K562 (cell line): Measurements from ENCODE around the gene METRN. TPM values are rescaled to one million over a fixed set of nuclear protein-coding genes. Genes with fewer than 3 reads are reported as not detected.

Experiments
- ATF3 ChIP-seq, 2 experiments: fragments of 450-650 bp in 1 of 2; sonication (generic) in 1 of 2; formaldehyde crosslinking in 1 of 2; IDR thresholded peaks in 1 of 2; conservative IDR thresholded peaks in 1 of 2; 2 replicates each; pipeline versions ENCODE4 v1.6.1 to v1.8.1; 2016 to 2023; ENCODE audit warnings: mild to moderate bottlenecking in 2 of 2, moderate library complexity in 2 of 2, inconsistent platforms in 1 of 2, missing genetic modification reagents in 1 of 2
- ATF6 ChIP-seq: sonication (generic); formaldehyde crosslinking; IDR thresholded peaks from 2 replicates; pipeline ENCODE4 v1.4.0; 2020; ENCODE audit warnings: mild to moderate bottlenecking, missing genetic modification reagents
- CUX1 ChIP-seq: fragments of 200-800 bp; sonication (Bioruptor generic); IDR thresholded peaks from 2 replicates; pipeline ENCODE4 v1.6.1; 2016; ENCODE audit warnings: missing genetic modification characterization, missing compliant biosample characterization
- FOXK1 ChIP-seq: sonication (generic); formaldehyde crosslinking; IDR thresholded peaks from 2 replicates; pipeline ENCODE4 v1.8.0; 2022; ENCODE audit warnings: missing genetic modification reagents, mild to moderate bottlenecking, borderline replicate concordance
- GATAD2B ChIP-seq: fragments of 450-650 bp; IDR thresholded peaks from 2 replicates; pipeline ENCODE4 v1.6.1; 2017; ENCODE audit warnings: mild to moderate bottlenecking, borderline replicate concordance
- MAFG ChIP-seq: fragments of 450-650 bp; conservative IDR thresholded peaks from 2 replicates; pipeline ENCODE4 v1.6.1; 2016; ENCODE audit warnings: missing genetic modification characterization, missing compliant biosample characterization
- NR2C2 ChIP-seq, 2 experiments: fragments of 200-800 bp in 1 of 2; sonication (Bioruptor generic) in 1 of 2; sonication (generic) in 1 of 2; formaldehyde crosslinking in 1 of 2; IDR thresholded peaks; 2 replicates each; pipeline versions ENCODE4 v1.6.1 to v1.8.0; 2016 to 2022; ENCODE audit warnings: mild to moderate bottlenecking in 1 of 2, missing compliant biosample characterization in 1 of 2, missing genetic modification characterization in 1 of 2, missing genetic modification reagents in 1 of 2
- SAFB ChIP-seq: fragments of 200-400 bp; formaldehyde crosslinking; IDR thresholded peaks from 2 replicates; pipeline ENCODE4 v1.6.1; 2017; ENCODE audit warnings: low read depth, low read length, borderline replicate concordance
- STAT6 ChIP-seq: sonication (generic); formaldehyde crosslinking; IDR thresholded peaks from 2 replicates; pipeline ENCODE4 v1.8.1; 2023; ENCODE audit warnings: mild to moderate bottlenecking, missing genetic modification reagents
- TOE1 ChIP-seq, 2 experiments: fragments of 450-650 bp in 1 of 2; sonication (generic) in 1 of 2; formaldehyde crosslinking in 1 of 2; IDR thresholded peaks; 2 replicates each; pipeline versions ENCODE4 v1.7.1 to v1.8.0; 2016 to 2022; ENCODE audit warnings: borderline replicate concordance in 2 of 2, mild to moderate bottlenecking in 2 of 2, antibody characterized with exemption in 1 of 2, inconsistent platforms in 1 of 2, low read depth in 1 of 2, missing genetic modification reagents in 1 of 2, moderate library complexity in 1 of 2
- ZNF324 ChIP-seq: fragments of 250-450 bp; sonication (Bioruptor Pico); IDR thresholded peaks from 2 replicates; pipeline ENCODE4 v1.4.0; 2020; ENCODE audit warnings: mild to moderate bottlenecking
- ZNF668 ChIP-seq: fragments of 250-450 bp; sonication (Bioruptor Pico); IDR thresholded peaks from 2 replicates; pipeline ENCODE4 v1.8.0; 2022; ENCODE audit warnings: mild to moderate bottlenecking, inconsistent platforms
- polyA plus RNA-seq, 8 experiments: library from polyadenylated mRNA; depleted of rRNA in 4 of 8; stranded (reverse) in 5 of 8; unstranded in 3 of 8; fragments of >200 nt; fragmentation: Nextera tagmentation in 2 of 8; fragmentation: Illumina TruSeq in 1 of 8; extraction: Ambion mirVana in 2 of 8; extraction: Trizol in 1 of 8; gene quantifications; 2 replicates each; pipeline versions ENCODE4 v1.2.1 to v1.2.3, GENCODE V29; 2011 to 2014; ENCODE audit warnings: inconsistent platforms in 1 of 8, missing spikeins in 1 of 8
- total RNA-seq, 7 experiments: library from RNA; depleted of rRNA in 6 of 7; stranded (reverse); fragments of >200 nt in 6 of 7; fragmentation: Illumina TruSeq in 2 of 7; extraction: Trizol in 2 of 7; gene quantifications; 2 replicates each; pipeline versions ENCODE4 v1.2.1 to v1.2.3, GENCODE V29; 2011 to 2021; ENCODE audit warnings: low replicate concordance in 1 of 7

METRN gene
- total and polyA plus RNA-seq, 9 of the 15 experiments (the other 6 are each of a cell fraction or from before 2014, with no cell fraction given) = 0.20 to 89.8 (median 15.4) TPM

- TF ChIP-seq NR2C2 (CRISPR knock-in tag; IDR thresholded peaks at IDR 0.05) (no peak), NR2C2 (tag; IDR thresholded peaks at IDR 0.05) (no peak), STAT6 (CRISPR knock-in tag) (no peak), SAFB (0 out of 2 replicates have a peak, but pooled peaks have one; percentile 18), ATF6 (CRISPR knock-in tag) (no peak), CUX1 (CRISPR knock-in tag) (no peak), ZNF668 (CRISPR knock-in tag) (no peak), FOXK1 (CRISPR knock-in tag) (no peak), ATF3 (IDR thresholded peaks at IDR 0.05) (no peak), ATF3 (CRISPR knock-in tag; conservative IDR thresholded peaks at IDR 0.05) (no peak), ZNF324 (no peak), TOE1 (IDR thresholded peaks at IDR 0.05; ENCODE audit: borderline replicate concordance) (peak; percentile 13; the same call in 1 of the 2 replicates), TOE1 (CRISPR knock-in tag; IDR thresholded peaks at IDR 0.05; ENCODE audit: borderline replicate concordance, low read depth) (no peak), GATAD2B (no peak), MAFG (tag) (no peak)
These were observed 5.6 kb downstream of the METRN start (continued) for GRCh38 chr16:720447-720989.
